HCT116 (cell line): ENCODE data around the gene HSPB8. TPM values are rescaled to one million over a fixed set of nuclear protein-coding genes. Genes with fewer than 3 reads are reported as not detected.

Experiments
- ATAC-seq: fragments of 200-7000 bp; cut with Tn5 transposase; 2 replicates; pipeline ENCODE4 v1.9.1; 2020; ENCODE audit warnings: mild to moderate bottlenecking, moderate library complexity
- BruUV-seq: library from RNA; stranded (reverse); fragments of 400-500 nt; replicated peaks from 2 replicates; lab custom pipeline; 2021; lab: Mats Ljungman, UMichigan
- CTCF ChIA-PET: fragments of 300-600 bp; sonication (Branson Sonifier 250); formaldehyde crosslinking; loops from one replicate; lab custom pipeline; 2021; ENCODE audit warnings: antibody characterized with exemption; lab: Charles Lee
- POLR2A ChIA-PET: fragments of 300-600, 350-600 bp; sonication (Branson Sonifier 250); formaldehyde crosslinking; loops from one replicate; lab custom pipeline; 2021; ENCODE audit warnings: antibody characterized with exemption; lab: Charles Lee
- RAD21 ChIA-PET, 2 experiments: fragments of 300-600 bp; sonication (Branson Sonifier 250); formaldehyde crosslinking; loops; one replicate each; lab custom pipeline; 2023; ENCODE audit warnings: low total read pairs in 2 of 2; ENCODE audit not compliant: uncharacterized antibody in 2 of 2, unreplicated experiment in 2 of 2, low non-redundant PET in 1 of 2; lab: Charles Lee
- DNase-seq: peaks from one replicate; pipeline ENCODE4 v3.0.0-alpha.2; 2010; ENCODE audit warnings: low read depth, low spot score
- H2AFZ ChIP-seq: fragments of 200-600 bp; shearing (Covaris generic), sonication (generic); 2 replicates; pipeline ENCODE4 v1.6.1; 2017; ENCODE audit warnings: low read depth, mixed run types, mixed read lengths, antibody characterized with exemption, low read length; ENCODE audit not compliant: poor library complexity, severe bottlenecking
- H3K27ac ChIP-seq: 2 replicates; pipeline ENCODE4 v1.5.1; 2012; ENCODE audit warnings: low read depth, low read length
- H3K27me3 ChIP-seq: fragments of 200-600 bp; sonication (generic); 2 replicates; pipeline ENCODE4 v1.6.1; 2016; ENCODE audit warnings: mixed run types, low read length, mixed read lengths; ENCODE audit not compliant: insufficient read depth
- H3K36me3 ChIP-seq, 2 experiments: fragments of 200-500 bp in 1 of 2; fragments of 200-600 bp in 1 of 2; sonication (Bioruptor generic) in 1 of 2; sonication (generic) in 1 of 2; 2 replicates each; pipeline versions ENCODE4 v1.5.1 to v1.6.1; 2014 to 2016; ENCODE audit warnings: low read length in 2 of 2, inconsistent platforms in 1 of 2, mixed read lengths in 1 of 2, mixed run types in 1 of 2; ENCODE audit not compliant: insufficient read depth in 2 of 2, control insufficient read depth in 1 of 2
- H3K4me1 ChIP-seq, 2 experiments: fragments of 200-600 bp in 1 of 2; sonication (generic) in 1 of 2; 2 replicates each; pipeline versions ENCODE4 v1.5.1 to v1.6.1; 2012 to 2017; ENCODE audit warnings: low read length in 2 of 2, inconsistent platforms in 1 of 2, mild to moderate bottlenecking in 1 of 2, mixed read lengths in 1 of 2, mixed run types in 1 of 2, moderate library complexity in 1 of 2; ENCODE audit not compliant: insufficient read depth in 2 of 2, control insufficient read depth in 1 of 2
- H3K4me2 ChIP-seq: fragments of 200-600 bp; sonication (generic); 2 replicates; pipeline ENCODE4 v1.6.1; 2017; ENCODE audit warnings: mixed run types, low read length, mixed read lengths
- H3K4me3 ChIP-seq, 2 experiments: fragments of 200-600 bp in 1 of 2; sonication (generic) in 1 of 2; replicated peaks in 1 of 2; 2 replicates each; pipeline ENCODE4 v1.5.1; 2011 to 2016; ENCODE audit warnings: low read length in 2 of 2, control low read depth in 1 of 2, low read depth in 1 of 2, mild to moderate bottlenecking in 1 of 2, mixed read lengths in 1 of 2, mixed run types in 1 of 2
- H3K79me2 ChIP-seq: fragments of 200-600 bp; sonication (generic); 2 replicates; pipeline ENCODE4 v1.6.1; 2017; ENCODE audit warnings: mild to moderate bottlenecking, mixed run types, low read length, moderate library complexity, mixed read lengths; ENCODE audit not compliant: insufficient read depth
- H3K9ac ChIP-seq: fragments of 200-600 bp; sonication (generic); 2 replicates; pipeline ENCODE4 v1.6.1; 2016; ENCODE audit warnings: low read length, mixed read lengths
- H3K9me2 ChIP-seq: fragments of 200-600 bp; sonication (generic), shearing (Covaris generic); 2 replicates; pipeline ENCODE4 v1.6.1; 2017; ENCODE audit warnings: mixed run types, mild to moderate bottlenecking, moderate library complexity; ENCODE audit not compliant: insufficient read depth
- H3K9me3 ChIP-seq, 2 experiments: fragments of 200-500 bp in 1 of 2; fragments of 200-600 bp in 1 of 2; sonication (Bioruptor generic) in 1 of 2; sonication (generic) in 1 of 2; 2 replicates each; pipeline ENCODE4 v1.6.1; 2014 to 2017; ENCODE audit warnings: low read length in 2 of 2, mixed read lengths in 2 of 2, inconsistent platforms in 1 of 2, low read depth in 1 of 2, mild to moderate bottlenecking in 1 of 2, mixed run types in 1 of 2, moderate library complexity in 1 of 2; ENCODE audit not compliant: control insufficient read depth in 1 of 2, insufficient read depth in 1 of 2
- H4K20me1 ChIP-seq: fragments of 200-600 bp; sonication (generic), shearing (Covaris generic); 2 replicates; pipeline ENCODE4 v1.6.1; 2017; ENCODE audit warnings: mixed run types, mild to moderate bottlenecking, moderate library complexity; ENCODE audit not compliant: insufficient read depth
- CBX3 ChIP-seq: IDR thresholded peaks from 2 replicates; pipeline ENCODE4 v1.6.1; 2012; ENCODE audit warnings: low read depth
- CEBPB ChIP-seq: IDR thresholded peaks from 2 replicates; pipeline ENCODE4 v1.6.1; 2012; ENCODE audit warnings: low read depth
- CTCF ChIP-seq, 3 experiments: fragments of 200-600 bp in 1 of 3; sonication (generic) in 1 of 3; IDR thresholded peaks in 2 of 3; conservative IDR thresholded peaks in 1 of 3; 2 replicates each; pipeline ENCODE4 v1.5.1; 2012 to 2017; ENCODE audit warnings: low read depth in 2 of 3, low read length in 2 of 3, antibody characterized with exemption in 1 of 3, borderline replicate concordance in 1 of 3, control low read depth in 1 of 3, mild to moderate bottlenecking in 1 of 3, mixed read lengths in 1 of 3, mixed run types in 1 of 3, moderate library complexity in 1 of 3; ENCODE audit not compliant: insufficient read depth in 1 of 3
- EGR1 ChIP-seq: IDR thresholded peaks from 2 replicates; pipeline ENCODE4 v1.6.1; 2012; ENCODE audit warnings: low read depth
- ELF1 ChIP-seq: IDR thresholded peaks from 2 replicates; pipeline ENCODE4 v1.6.1; 2012; ENCODE audit warnings: low read depth, borderline replicate concordance
- EZH2 ChIP-seq: fragments of 200-600 bp; sonication (generic); IDR thresholded peaks from 2 replicates; pipeline ENCODE4 v1.6.1; 2017; ENCODE audit warnings: antibody characterized with exemption, mixed run types
- EZH2phosphoT487 ChIP-seq: fragments of 200-600 bp; IDR thresholded peaks from 2 replicates; pipeline ENCODE4 v1.6.1; 2018; ENCODE audit warnings: antibody characterized with exemption, borderline replicate concordance
- FOSL1 ChIP-seq: IDR thresholded peaks from 2 replicates; pipeline ENCODE4 v1.6.1; 2012; ENCODE audit warnings: low read depth
- JUND ChIP-seq: IDR thresholded peaks from 2 replicates; pipeline ENCODE4 v1.6.1; 2012
- MAX ChIP-seq: IDR thresholded peaks from 2 replicates; pipeline ENCODE4 v1.6.1; 2012
- POLR2A ChIP-seq: IDR thresholded peaks from 2 replicates; pipeline ENCODE4 v1.7.0; 2011; ENCODE audit warnings: borderline replicate concordance; ENCODE audit not compliant: insufficient read depth, insufficient read length; ENCODE audit errors: extremely low read depth
- REST ChIP-seq: IDR thresholded peaks from 2 replicates; pipeline ENCODE4 v1.6.1; 2012; ENCODE audit warnings: low read depth
- SIN3A ChIP-seq: IDR thresholded peaks from 2 replicates; pipeline ENCODE4 v1.6.1; 2012; ENCODE audit warnings: low read depth
- SRF ChIP-seq: IDR thresholded peaks from 2 replicates; pipeline ENCODE4 v1.6.1; 2012; ENCODE audit warnings: low read depth
- TCF7L2 ChIP-seq: IDR thresholded peaks from 2 replicates; pipeline ENCODE4 v1.7.0; 2011; ENCODE audit warnings: borderline replicate concordance, inconsistent platforms; ENCODE audit not compliant: insufficient read depth, insufficient read length; ENCODE audit errors: extremely low read depth
- YY1 ChIP-seq: IDR thresholded peaks from 2 replicates; pipeline ENCODE4 v1.6.1; 2011; ENCODE audit warnings: low read length, low read depth, moderate library complexity, mild to moderate bottlenecking; ENCODE audit not compliant: insufficient replicate concordance; ENCODE audit errors: extremely low read depth
- ZNF274 ChIP-seq: fragments of 200-500 bp; sonication (Bioruptor generic); IDR thresholded peaks from 2 replicates; pipeline ENCODE4 v1.6.1; 2014; ENCODE audit warnings: mild to moderate bottlenecking, low read depth, low read length, inconsistent platforms
- intact Hi-C: fragments of 100-400 bp; cut with micrococcal nuclease; formaldehyde crosslinking; loops from 2 replicates; pipeline ENCODE4 v1.10.0; 2022
- total RNA-seq: library from RNA; stranded (reverse); gene quantifications from one replicate; pipeline ENCODE4 v1.2.1, GENCODE V29; 2021; ENCODE audit not compliant: unreplicated experiment

HSPB8 gene
- total RNA-seq, 1 experiment from 2014 or later = 3.5 TPM

GRCh38 chr12:119181202-119181601, 2.5 kb downstream of the HSPB8 start (continued):
- TF ChIP-seq CTCF (IDR thresholded peaks at IDR 0.05 in 2 of 3, conservative IDR thresholded peaks at IDR 0.05 in 1 of 3; ENCODE audit: borderline replicate concordance in 1 of 3, insufficient read depth in 1 of 3, low read depth in 2 of 3, low read length in 2 of 3) (no peak), YY1 (no peak), CEBPB (no peak), SRF (no peak), SIN3A (no peak), CBX3 (no peak), POLR2A (no peak)

- H3K4me2 ChIP-seq = no peak overlapping the region
These were observed 3.2 kb downstream of the HSPB8 start for GRCh38 chr12:119181944-119182343.

More at GRCh38 chr12:119181944-119182343, 3.2 kb downstream of the HSPB8 start:
- RAD21 ChIA-PET = no interaction called here
- no peak overlapping the region for H2AFZ ChIP-seq
- peaks cover 35 to 43% of the 10 kb centered on the region in 2 experiments for H3K4me1 ChIP-seq
- TF ChIP-seq ELF1 (no peak), ZNF274 (no peak), EZH2phosphoT487 (no peak), REST (no peak), EGR1 (no peak), CTCF (IDR thresholded peaks at IDR 0.05 in 2 of 3, conservative IDR thresholded peaks at IDR 0.05 in 1 of 3; ENCODE audit: borderline replicate concordance in 1 of 3, insufficient read depth in 1 of 3, low read depth in 2 of 3, low read length in 2 of 3) (no peak), SIN3A (no peak), EZH2 (no peak), CBX3 (no peak), POLR2A (no peak), JUND (no peak), MAX (no peak), TCF7L2 (no peak), FOSL1 (no peak)
- no peak overlapping the region for H3K4me3 ChIP-seq
- H3K79me2 ChIP-seq = no peaks in the 10 kb centered on the region
- no peaks in the 10 kb centered on the region for H4K20me1 ChIP-seq
- intact Hi-C loops = no loop called here
- H3K9ac ChIP-seq = no peak overlapping the region
- ATAC-seq (no peak), DNase-seq (no peak)
- POLR2A ChIA-PET = no interaction called here
- no peaks in the 10 kb centered on the region for H3K36me3 ChIP-seq
- no TSS peak for BruUV-seq
- H3K9me3 ChIP-seq = no peaks in the 10 kb centered on the region
- CTCF ChIA-PET = no interaction called here
- no peaks in the 10 kb centered on the region for H3K9me2 ChIP-seq
- no peaks in the 10 kb centered on the region for H3K27me3 ChIP-seq
- no peak overlapping the region for H3K27ac ChIP-seq
